GM12872 (cell line): ENCODE data around the gene MCEE.

Experiments
- CTCF ChIP-seq: IDR thresholded peaks from 3 replicates; pipeline ENCODE4 v1.5.1; 2011; ENCODE audit warnings: low read depth, mild to moderate bottlenecking, low read length, moderate library complexity; ENCODE audit not compliant: insufficient read depth

Gene MCEE

GRCh38 chr2:71130152-71130904 is at the start of gene MCEE, which contains the start of gene MPHOSPH10:
Gene MCEE (minus strand): TSS chr2:71130229. CDS start chr2:71130219, 10 bp downstream.
Gene MPHOSPH10 (plus strand): TSS chr2:71130634. CDS start chr2:71130666, 32 bp downstream.
- no peak for TF ChIP-seq CTCF

GRCh38 chr2:71174207-71174606 is 44.2 kb upstream of the MCEE start:
- TF ChIP-seq CTCF, result no peak

GRCh38 chr2:71173096-71173495 is 43.1 kb upstream of the MCEE start:
- TF ChIP-seq CTCF, result no peak

- no peak for TF ChIP-seq CTCF
These were observed 36.8 kb upstream of the MCEE start for GRCh38 chr2:71166812-71167211.

GRCh38 chr2:71157124-71157793 is 27.2 kb upstream of the MCEE start:
- TF ChIP-seq CTCF, result peak; percentile 91

GRCh38 chr2:71156573-71156972 is 26.5 kb upstream of the MCEE start:
- TF ChIP-seq CTCF, result no peak

- TF ChIP-seq CTCF, result no peak
These were observed 25.8 kb upstream of the MCEE start for GRCh38 chr2:71155846-71156245.
